ENCODE results near the gene CADM1.

The CADM1 gene

GRCh38 chr11:115362997-115363396, 141.2 kb downstream of the CADM1 start:
- DNase-seq (ENCODE audit: low read depth in 2 of 2, low spot score in 1 of 2), result no peak

- no peak for DNase-seq (ENCODE audit: low read depth in 2 of 2, low spot score in 1 of 2)
These were observed 143.2 kb downstream of the CADM1 start for GRCh38 chr11:115361025-115361424.

- DNase-seq (ENCODE audit: low read depth in 2 of 2, low spot score in 1 of 2), result no peak
These were observed 143.9 kb downstream of the CADM1 start for GRCh38 chr11:115360186-115360824.

GRCh38 chr11:115357066-115357465, 147.1 kb downstream of the CADM1 start:
- DNase-seq (ENCODE audit: low read depth in 2 of 2, low spot score in 1 of 2), result no peak

- DNase-seq (ENCODE audit: low read depth in 2 of 2, low spot score in 1 of 2), result no peak
These were observed 151.3 kb downstream of the CADM1 start for GRCh38 chr11:115352805-115353485.

- DNase-seq (ENCODE audit: low read depth in 2 of 2, low spot score in 1 of 2), result no peak
These were observed 154.7 kb downstream of the CADM1 start for GRCh38 chr11:115349335-115350017.

- DNase-seq (ENCODE audit: low read depth in 2 of 2, low spot score in 1 of 2), result no peak
These were observed 155.8 kb downstream of the CADM1 start for GRCh38 chr11:115348416-115348815.

GRCh38 chr11:115347106-115347505, 157.1 kb downstream of the CADM1 start:
- DNase-seq (ENCODE audit: low read depth in 2 of 2, low spot score in 1 of 2), result no peak

GRCh38 chr11:115345840-115346239, 158.4 kb downstream of the CADM1 start:
- DNase-seq (ENCODE audit: low read depth in 2 of 2, low spot score in 1 of 2), result no peak

- no peak for DNase-seq (ENCODE audit: low read depth in 2 of 2, low spot score in 1 of 2)
These were observed 158.9 kb downstream of the CADM1 start for GRCh38 chr11:115345361-115345760.

GRCh38 chr11:115344846-115345245, 159.4 kb downstream of the CADM1 start:
- DNase-seq (ENCODE audit: low read depth in 2 of 2, low spot score in 1 of 2), result no peak

- DNase-seq (ENCODE audit: low read depth in 2 of 2, low spot score in 1 of 2), result no peak
These were observed 162.1 kb downstream of the CADM1 start for GRCh38 chr11:115342142-115342541.

GRCh38 chr11:115340874-115341273, 163.3 kb downstream of the CADM1 start:
- no peak for DNase-seq (ENCODE audit: low read depth in 2 of 2, low spot score in 1 of 2)

- DNase-seq (ENCODE audit: low read depth in 2 of 2, low spot score in 1 of 2), result no peak
These were observed 165.7 kb downstream of the CADM1 start for GRCh38 chr11:115338476-115338875.

GRCh38 chr11:115334932-115335788, 169.1 kb downstream of the CADM1 start:
- DNase-seq (ENCODE audit: low read depth in 2 of 2, low spot score in 1 of 2), result no peak

GRCh38 chr11:115333949-115334348, 170.3 kb downstream of the CADM1 start:
- no peak for DNase-seq (ENCODE audit: low read depth in 2 of 2, low spot score in 1 of 2)

GRCh38 chr11:115333121-115333520, 171.1 kb downstream of the CADM1 start:
- DNase-seq (ENCODE audit: low read depth in 2 of 2, low spot score in 1 of 2), result no peak

GRCh38 chr11:115330684-115331482, 173.3 kb downstream of the CADM1 start:
- no peak for DNase-seq (ENCODE audit: low read depth in 2 of 2, low spot score in 1 of 2)

- no peak for DNase-seq (ENCODE audit: low read depth in 2 of 2, low spot score in 1 of 2)
These were observed 177.7 kb downstream of the CADM1 start for GRCh38 chr11:115326526-115326925.

GRCh38 chr11:115325523-115325922, 178.7 kb downstream of the CADM1 start:
- DNase-seq (ENCODE audit: low read depth in 2 of 2, low spot score in 1 of 2), result no peak

Measured in stimulated activated CD8-positive, alpha-beta memory T cell treated with anti-CD3 and anti-CD28 coated beads, Interleukin-4, amount 100 ng/mL, for 1 hour (primary cell).